ENCODE results near the gene PPP1R2. TPM values are rescaled to one million over a fixed set of nuclear protein-coding genes. Genes with fewer than 3 reads are reported as not detected.

PPP1R2 gene
- total and polyA plus RNA-seq, 8 donors = 39.0 to 65.7 (median 55.7) TPM

- DNase-seq (peak in 1 of 4 donors; percentile 20), ATAC-seq (peak; percentile 1)
- Histone ChIP-seq H3K9me3 (no peaks in the 10 kb centered on the region), H3K27ac (peak overlapping the region; percentile 94 to 98), H3K4me1 (peaks cover 5 to 74% of the 10 kb centered on the region in 2 donors), H3K27me3 (peaks cover 0 to 8% of the 10 kb centered on the region in 2 donors), H3K36me3 (no peaks in the 10 kb centered on the region), H3K4me3 (peak overlapping the region; percentile 87 to 92)
- TF ChIP-seq CTCF (IDR thresholded peaks at IDR 0.05) = no peak
- intact Hi-C loops (cut with DNase I) = no loop called here
These were observed 818 bp downstream of the PPP1R2 start for GRCh38 chr3:195542316-195542697.

DNA sequence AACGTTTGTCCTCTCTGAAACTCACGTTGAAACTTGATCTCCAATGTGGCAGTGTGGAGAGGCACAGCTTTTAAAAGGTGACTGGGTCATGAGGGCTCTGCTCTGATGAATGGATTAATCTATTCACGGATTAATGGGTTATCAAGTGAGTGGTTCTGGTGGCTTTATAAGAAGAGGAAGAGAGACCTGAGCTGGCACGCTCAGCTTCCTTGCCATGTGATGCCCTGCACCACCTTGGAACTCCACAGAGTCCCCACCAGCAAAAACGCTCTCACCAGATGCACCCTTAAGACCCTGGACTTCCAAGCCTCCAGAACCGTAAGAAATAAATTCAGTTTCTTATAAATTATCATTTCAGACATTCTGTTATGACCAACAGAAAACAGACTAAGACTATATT, 2.6 kb downstream of the PPP1R2 start:
- no peak for ATAC-seq
- peaks cover 0 to 8% of the 10 kb centered on the region in 2 donors for H3K27me3 ChIP-seq
- no peaks in the 10 kb centered on the region for H3K36me3 ChIP-seq
- peaks cover 0 to 63% of the 10 kb centered on the region in 2 donors for H3K4me1 ChIP-seq
- no peak for TF ChIP-seq CTCF (IDR thresholded peaks at IDR 0.05)
- intact Hi-C loops (cut with DNase I) = no loop called here
- no peak overlapping the region for H3K27ac ChIP-seq
- peak overlapping the region in 1 of 2 donors; percentile 87 for H3K4me3 ChIP-seq
- no peak for DNase-seq
- no peaks in the 10 kb centered on the region for H3K9me3 ChIP-seq

DNA sequence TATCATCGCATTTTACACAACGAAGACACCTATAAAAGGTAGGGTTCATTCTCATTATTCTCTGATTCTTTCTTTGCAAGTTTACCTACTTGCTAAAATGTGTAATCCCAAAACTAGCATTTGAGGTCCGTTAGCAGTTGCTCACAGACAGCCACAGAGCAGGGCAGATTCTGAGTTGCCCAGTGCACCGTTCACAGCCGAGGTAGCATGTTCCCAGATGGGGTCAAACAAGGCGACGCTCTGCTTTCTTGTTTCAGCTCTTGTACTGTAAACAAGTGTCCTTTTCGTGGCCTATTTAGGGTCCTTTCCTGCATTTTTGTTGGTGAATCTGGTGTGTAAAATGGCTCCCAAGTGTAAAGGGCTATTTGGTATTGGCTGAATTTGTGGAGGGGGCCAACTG, 3.1 kb downstream of the PPP1R2 start:
- Histone ChIP-seq H3K27me3 (peaks cover 0 to 8% of the 10 kb centered on the region in 2 donors), H3K27ac (no peak overlapping the region), H3K36me3 (no peaks in the 10 kb centered on the region), H3K4me1 (peaks cover 0 to 62% of the 10 kb centered on the region in 2 donors), H3K4me3 (no peak overlapping the region), H3K9me3 (no peaks in the 10 kb centered on the region)
- no peak for TF ChIP-seq CTCF (IDR thresholded peaks at IDR 0.05)
- DNase-seq (no peak), ATAC-seq (no peak)
- intact Hi-C loops (cut with DNase I) = no loop called here

DNA sequence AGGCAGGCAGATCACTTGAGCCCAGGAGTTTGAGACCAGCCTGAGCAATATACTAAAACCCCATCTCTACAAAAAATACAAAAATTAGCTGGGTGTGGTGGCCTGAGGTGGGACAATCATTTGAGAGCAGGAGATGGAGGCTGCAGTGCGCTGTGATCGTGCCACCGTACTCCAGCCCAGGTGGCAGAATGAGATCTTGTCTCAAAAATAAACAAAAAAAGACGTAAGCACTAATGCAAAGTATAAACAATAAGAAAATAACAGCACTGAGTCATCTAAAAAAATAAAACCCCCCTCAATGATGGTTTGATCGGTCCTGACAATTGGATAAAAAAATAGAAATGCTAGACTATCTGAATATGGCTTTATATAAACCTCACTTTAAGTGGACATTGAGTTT, 3.6 kb downstream of the PPP1R2 start:
- ATAC-seq = no peak
- no peaks in the 10 kb centered on the region for H3K36me3 ChIP-seq
- no peak for DNase-seq
- peaks cover 0 to 8% of the 10 kb centered on the region in 2 donors for H3K27me3 ChIP-seq
- TF ChIP-seq CTCF (IDR thresholded peaks at IDR 0.05) = no peak
- no peak overlapping the region for H3K4me3 ChIP-seq
- intact Hi-C loops (cut with DNase I) = no loop called here
- H3K4me1 ChIP-seq = peaks cover 0 to 62% of the 10 kb centered on the region in 2 donors
- no peak overlapping the region for H3K27ac ChIP-seq
- no peaks in the 10 kb centered on the region for H3K9me3 ChIP-seq

- H3K27me3 ChIP-seq = no peaks in the 10 kb centered on the region
- no peak overlapping the region for H3K4me3 ChIP-seq
- H3K9me3 ChIP-seq = no peaks in the 10 kb centered on the region
- peaks cover 0 to 64% of the 10 kb centered on the region in 2 donors for H3K4me1 ChIP-seq
- H3K27ac ChIP-seq = no peak overlapping the region
- TF ChIP-seq CTCF (IDR thresholded peaks at IDR 0.05) = no peak
- DNase-seq = no peak
- ATAC-seq = no peak
- intact Hi-C loops (cut with DNase I) = no loop called here
- H3K36me3 ChIP-seq = no peaks in the 10 kb centered on the region
These were observed 5.1 kb downstream of the PPP1R2 start for GRCh38 chr3:195537995-195538394.

Measured in left lung (tissue), 10 donors.